Esophagus squamous epithelium (tissue), 5 donors: Measurements from ENCODE around the gene ZNF366. TPM values are rescaled to one million over a fixed set of nuclear protein-coding genes. Genes with fewer than 3 reads are reported as not detected.

ENCODE experiments used
- DNase-seq: peaks from one replicate; lab custom pipeline; 2025; lab: John Stamatoyannopoulos, UW
- H3K27ac ChIP-seq, 4 donors: fragments of 200-600 bp; sonication (generic); one replicate each; pipeline ENCODE4 v1.5.1; 2016 to 2019; ENCODE audit warnings: mild to moderate bottlenecking in 1 of 4
- H3K27me3 ChIP-seq, 4 donors: fragments of 200-600 bp; sonication (generic); 1 replicate in 3 of 4; 2 replicates in 1 of 4; pipeline versions ENCODE4 v1.5.1 to v1.6.0; 2017 to 2021; ENCODE audit warnings: antibody characterized with exemption in 1 of 4
- H3K36me3 ChIP-seq, 3 donors: fragments of 200-600 bp; sonication (generic); one replicate each; pipeline ENCODE4 v1.5.1; 2016 to 2019
- H3K4me1 ChIP-seq, 3 donors: fragments of 200-600 bp; sonication (generic); one replicate each; pipeline ENCODE4 v1.5.1; 2017 to 2019
- H3K4me3 ChIP-seq, 4 donors: fragments of 200-600 bp; sonication (generic); 1 replicate in 3 of 4; 2 replicates in 1 of 4; pipeline ENCODE4 v1.5.1; 2016 to 2019; ENCODE audit warnings: mild to moderate bottlenecking in 2 of 4, moderate library complexity in 1 of 4
- H3K9me3 ChIP-seq, 3 donors: fragments of 200-600 bp; sonication (generic); one replicate each; pipeline ENCODE4 v1.5.1; 2016 to 2019
- CTCF ChIP-seq, 6 experiments: fragments of 450-650 bp in 4 of 6; fragments of 200-600 bp in 2 of 6; sonication (generic) in 2 of 6; IDR thresholded peaks; one replicate each; pipeline ENCODE4 v1.5.1; 2016 to 2019; ENCODE audit warnings: antibody characterized with exemption in 6 of 6, mild to moderate bottlenecking in 4 of 6, moderate library complexity in 4 of 6
- POLR2A ChIP-seq, 4 donors: fragments of 450-650 bp; IDR thresholded peaks; one replicate each; pipeline ENCODE4 v1.6.1; 2017; ENCODE audit warnings: antibody characterized with exemption in 4 of 4, mild to moderate bottlenecking in 4 of 4, moderate library complexity in 3 of 4
- WGBS, 2 donors: methylation state at CpG; one replicate each; pipeline ENCODE4 v1.1.5; 2018; 5-methylcytosine and 5-hydroxymethylcytosine counted together
- intact Hi-C: fragments of 100-400 bp; cut with DNase I; formaldehyde crosslinking; loops from one replicate; pipeline ENCODE4 v1.15.0; 2022
- total RNA-seq, 4 donors: library from RNA; depleted of rRNA; stranded (reverse); fragments of >200 nt; gene quantifications; one replicate each; pipeline ENCODE4 v1.1.0, GENCODE V29; 2016
- donor health status: DM: yes; HTN: yes; CAD: no.

Gene ZNF366
- total RNA-seq, 4 donors from 2014 or later, result 0.48 to 2.9 (median 1.4) TPM

GRCh38 chr5:72519111-72519510 is 11.9 kb upstream of the ZNF366 start:
- H3K4me1 ChIP-seq, result peaks cover 0 to 15% (median 5%) of the 10 kb centered on the region in 3 donors
- H3K27ac ChIP-seq, result peak overlapping the region in 2 of 4 donors; percentile 57 to 60
- TF ChIP-seq CTCF (IDR thresholded peaks at IDR 0.05) (no peak), POLR2A (IDR thresholded peaks at IDR 0.05) (no peak)
- peaks cover 0 to 3% (median 0%) of the 10 kb centered on the region in 3 donors for H3K9me3 ChIP-seq
- H3K27me3 ChIP-seq, result no peaks in the 10 kb centered on the region
- intact Hi-C loops, result no loop called here
- no peak for DNase-seq
- H3K4me3 ChIP-seq, result no peak overlapping the region
- no peaks in the 10 kb centered on the region for H3K36me3 ChIP-seq

- H3K36me3 ChIP-seq, result no peaks in the 10 kb centered on the region
- intact Hi-C loops, result no loop called here
- no peak for DNase-seq
- H3K4me3 ChIP-seq, result no peak overlapping the region
- H3K9me3 ChIP-seq, result peaks cover 0 to 3% (median 0%) of the 10 kb centered on the region in 3 donors
- H3K27me3 ChIP-seq, result no peaks in the 10 kb centered on the region
- WGBS, 2 donors, result 19 to 26% methylated on average over 7 to 10 of the region's 12 CpGs
- no peak for TF ChIP-seq POLR2A (IDR thresholded peaks at IDR 0.05)
- no peak for TF ChIP-seq CTCF (IDR thresholded peaks at IDR 0.05)
- H3K4me1 ChIP-seq, result peaks cover 0 to 15% (median 5%) of the 10 kb centered on the region in 3 donors
- peak overlapping the region; percentile 23 to 76 (median 58) for H3K27ac ChIP-seq
Observed at GRCh38 chr5:72518001-72518683, 10.9 kb upstream of the ZNF366 start.

GRCh38 chr5:72516916-72517315 is 9.7 kb upstream of the ZNF366 start:
- no peaks in the 10 kb centered on the region for H3K36me3 ChIP-seq
- no peak overlapping the region for H3K4me3 ChIP-seq
- TF ChIP-seq CTCF (IDR thresholded peaks at IDR 0.05) (no peak), POLR2A (IDR thresholded peaks at IDR 0.05) (no peak)
- DNase-seq, result no peak
- peak overlapping the region in 1 of 4 donors; percentile 60 for H3K27ac ChIP-seq
- no peaks in the 10 kb centered on the region for H3K27me3 ChIP-seq
- intact Hi-C loops, result no loop called here
- H3K4me1 ChIP-seq, result peaks cover 0 to 18% (median 5%) of the 10 kb centered on the region in 3 donors
- WGBS, 2 donors, result 97 to 100% methylated on average over 2 of the region's 2 CpGs
- H3K9me3 ChIP-seq, result no peaks in the 10 kb centered on the region

- Histone ChIP-seq H3K36me3 (no peaks in the 10 kb centered on the region), H3K9me3 (no peaks in the 10 kb centered on the region), H3K4me3 (no peak overlapping the region), H3K27ac (no peak overlapping the region), H3K27me3 (no peaks in the 10 kb centered on the region), H3K4me1 (peaks cover 0 to 27% (median 5%) of the 10 kb centered on the region in 3 donors)
- intact Hi-C loops, result no loop called here
- TF ChIP-seq POLR2A (IDR thresholded peaks at IDR 0.05) (no peak), CTCF (IDR thresholded peaks at IDR 0.05) (no peak)
- no peak for DNase-seq
- 95 to 96% methylated on average over 5 of the region's 5 CpGs for WGBS, 2 donors
Observed at GRCh38 chr5:72515211-72515610, 8.0 kb upstream of the ZNF366 start.

- peaks cover 0 to 40% (median 10%) of the 10 kb centered on the region in 3 donors for H3K4me1 ChIP-seq
- TF ChIP-seq POLR2A (IDR thresholded peaks at IDR 0.05) (no peak), CTCF (IDR thresholded peaks at IDR 0.05) (no peak)
- no peaks in the 10 kb centered on the region for H3K9me3 ChIP-seq
- no peak overlapping the region for H3K4me3 ChIP-seq
- H3K27ac ChIP-seq, result no peak overlapping the region
- no peak for DNase-seq
- intact Hi-C loops, result no loop called here
- no peaks in the 10 kb centered on the region for H3K36me3 ChIP-seq
- no peaks in the 10 kb centered on the region for H3K27me3 ChIP-seq
Observed at GRCh38 chr5:72512593-72512860, 5.3 kb upstream of the ZNF366 start.
